ENCODE data around the gene HBE1.
"Not testable (repeated sequence)": the region's sequence is repeated elsewhere in the genome, so short reads cannot be mapped to it uniquely, and the experiment has no call there.

Gene HBE1

GRCh38 chr11:5253440-5253839 lies 16.3 kb downstream of the HBE1 start:
- not testable (repeated sequence) for DNase-seq (ENCODE audit: low read depth in 2 of 2)

DNA sequence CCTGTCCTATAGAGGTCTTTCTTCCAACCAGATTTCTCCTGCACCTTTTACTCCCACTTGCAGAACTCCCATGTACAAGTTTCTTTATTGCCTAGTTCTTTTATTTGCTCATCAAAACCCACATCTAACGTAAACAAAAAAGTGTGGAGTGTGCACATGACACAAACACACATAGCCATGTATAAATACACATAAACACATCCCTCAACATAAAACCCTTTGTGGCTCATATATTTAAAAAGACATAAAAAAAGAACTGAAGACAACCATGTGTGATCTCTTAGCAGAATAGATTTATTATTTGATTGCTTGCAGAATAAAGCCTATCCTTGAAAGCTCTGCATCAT lies 16.9 kb downstream of the HBE1 start:
- no peak for DNase-seq (ENCODE audit: low read depth in 2 of 2)

DNA sequence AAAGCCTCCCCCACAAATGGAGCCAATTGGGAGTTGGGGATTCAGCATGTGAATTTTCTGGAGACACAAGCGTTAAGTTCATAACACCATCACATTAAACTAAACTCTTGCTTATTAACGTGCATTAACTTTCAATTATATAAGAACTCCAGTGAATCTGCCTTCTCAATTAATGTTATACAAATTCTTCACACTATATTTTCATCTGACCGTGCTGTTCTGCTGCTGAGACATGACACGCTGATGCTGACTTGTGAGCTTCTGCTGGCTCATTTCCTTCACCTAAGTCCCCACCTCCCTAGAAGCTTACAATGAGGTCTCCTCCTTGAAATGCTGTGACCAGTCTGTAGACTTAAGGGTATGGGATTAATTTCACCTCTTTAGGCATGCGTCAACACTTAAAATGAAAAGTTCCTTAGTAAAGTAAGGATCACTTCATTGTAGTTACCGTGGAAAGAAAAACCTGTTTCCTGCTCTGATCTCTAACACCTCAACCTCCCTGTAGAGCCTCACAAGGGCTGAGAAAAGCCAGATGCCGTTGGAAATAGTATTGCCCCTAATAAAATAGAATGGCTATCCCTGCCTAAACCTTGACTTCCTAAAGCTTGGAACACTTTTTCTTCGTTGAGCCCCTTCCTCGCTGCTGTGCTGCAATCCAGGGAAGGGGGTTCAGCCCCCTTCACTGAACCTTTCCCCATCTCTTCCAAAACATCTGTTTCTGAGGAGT lies 17.4 kb downstream of the HBE1 start:
- no peak for DNase-seq (ENCODE audit: low read depth in 2 of 2)

DNA sequence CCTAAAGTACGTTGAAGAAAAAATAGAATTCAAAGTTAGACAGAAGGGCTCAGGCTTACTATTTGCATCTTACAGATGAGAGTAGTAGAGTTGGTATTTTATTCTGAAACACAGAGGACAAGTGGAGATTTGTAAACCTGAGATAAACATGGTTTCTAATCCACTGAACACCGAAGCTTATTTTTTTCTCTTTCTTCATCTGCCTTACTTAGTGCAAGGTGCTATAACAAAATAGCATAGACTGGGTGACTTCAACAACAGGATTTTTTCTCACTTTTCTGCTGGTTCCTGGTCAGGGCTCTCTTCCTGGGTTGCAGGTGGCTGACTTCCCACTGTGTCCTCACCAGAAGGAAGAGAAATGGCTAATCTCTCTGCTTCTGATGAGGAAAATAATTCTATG lies 18.0 kb downstream of the HBE1 start:
- DNase-seq (ENCODE audit: low read depth in 2 of 2): no peak

DNA sequence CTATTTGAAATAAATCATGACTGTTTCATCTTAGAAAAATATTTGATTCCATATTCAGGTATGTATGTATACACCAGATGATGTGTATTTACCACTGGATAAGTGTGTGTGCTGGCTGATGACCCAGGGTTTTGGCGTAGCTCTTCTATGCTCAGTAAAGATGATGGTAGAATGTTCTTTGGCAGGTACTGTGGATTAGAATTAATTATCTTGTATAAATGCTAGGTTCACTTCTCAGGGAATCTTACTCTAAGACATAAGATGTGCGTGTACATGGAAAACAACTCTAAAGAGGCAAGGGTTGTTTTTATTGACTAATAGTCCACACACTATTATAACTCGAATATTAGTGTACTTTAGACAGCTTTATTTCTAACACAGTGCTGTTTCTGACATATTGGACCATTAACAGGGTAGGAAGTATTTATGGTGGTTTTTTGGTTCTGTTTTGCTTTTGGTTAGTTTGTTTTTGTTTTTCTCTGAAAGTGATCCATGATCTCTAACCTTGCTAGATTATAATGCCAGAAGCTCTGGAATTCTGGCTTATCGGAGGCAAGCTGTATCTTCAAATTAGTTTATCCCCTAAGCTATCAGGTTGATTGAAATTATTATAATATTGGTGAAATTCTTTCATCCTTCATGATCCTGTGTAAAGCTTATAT lies 19.1 kb downstream of the HBE1 start:
- no peak for DNase-seq (ENCODE audit: low read depth in 2 of 2)

DNA sequence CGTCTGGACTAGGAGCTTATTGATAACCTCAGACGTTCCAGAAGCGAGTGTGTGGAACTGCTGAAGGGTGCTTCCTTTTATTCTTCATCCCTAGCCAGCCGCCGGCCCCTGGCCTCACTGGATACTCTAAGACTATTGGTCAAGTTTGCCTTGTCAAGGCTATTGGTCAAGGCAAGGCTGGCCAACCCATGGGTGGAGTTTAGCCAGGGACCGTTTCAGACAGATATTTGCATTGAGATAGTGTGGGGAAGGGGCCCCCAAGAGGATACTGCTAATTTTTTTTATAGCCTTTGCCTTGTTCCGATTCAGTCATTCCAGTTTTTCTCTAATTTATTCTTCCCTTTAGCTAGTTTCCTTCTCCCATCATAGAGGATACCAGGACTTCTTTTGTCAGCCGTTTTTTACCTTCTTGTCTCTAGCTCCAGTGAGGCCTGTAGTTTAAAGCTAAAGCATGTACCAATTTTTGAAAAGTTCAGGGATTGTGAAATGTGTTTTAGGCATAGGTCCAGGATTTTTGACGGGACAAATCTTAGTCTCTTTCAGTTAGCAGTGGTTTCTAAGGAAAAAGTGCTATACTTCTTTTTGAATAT lies 19.8 kb downstream of the HBE1 start, which contains the start of gene HBG1:
Gene HBG1 (minus strand): TSS at position 51 of the 590 bp plus-strand sequence. CDS start 53 bp downstream, outside the sequence.
- not testable (repeated sequence) for DNase-seq (ENCODE audit: low read depth in 2 of 2)

DNA sequence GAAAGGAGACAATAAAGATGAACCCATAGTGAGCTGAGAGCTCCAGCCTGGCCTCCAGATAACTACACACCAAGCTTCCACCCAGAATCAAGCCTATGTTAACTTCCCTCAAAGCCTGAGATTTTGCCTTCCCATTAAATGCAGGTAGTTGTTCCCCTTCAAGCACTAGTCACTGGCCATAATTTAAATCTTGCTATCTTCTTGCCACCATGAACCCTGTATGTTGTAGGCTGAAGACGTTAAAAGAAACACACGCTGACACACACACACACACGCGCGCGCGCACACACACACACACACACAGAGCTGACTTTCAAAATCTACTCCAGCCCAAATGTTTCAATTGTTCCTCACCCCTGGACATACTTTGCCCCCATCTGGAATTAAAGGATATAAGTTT lies 21.2 kb downstream of the HBE1 start:
- not testable (repeated sequence) for DNase-seq (ENCODE audit: low read depth in 2 of 2)

DNA sequence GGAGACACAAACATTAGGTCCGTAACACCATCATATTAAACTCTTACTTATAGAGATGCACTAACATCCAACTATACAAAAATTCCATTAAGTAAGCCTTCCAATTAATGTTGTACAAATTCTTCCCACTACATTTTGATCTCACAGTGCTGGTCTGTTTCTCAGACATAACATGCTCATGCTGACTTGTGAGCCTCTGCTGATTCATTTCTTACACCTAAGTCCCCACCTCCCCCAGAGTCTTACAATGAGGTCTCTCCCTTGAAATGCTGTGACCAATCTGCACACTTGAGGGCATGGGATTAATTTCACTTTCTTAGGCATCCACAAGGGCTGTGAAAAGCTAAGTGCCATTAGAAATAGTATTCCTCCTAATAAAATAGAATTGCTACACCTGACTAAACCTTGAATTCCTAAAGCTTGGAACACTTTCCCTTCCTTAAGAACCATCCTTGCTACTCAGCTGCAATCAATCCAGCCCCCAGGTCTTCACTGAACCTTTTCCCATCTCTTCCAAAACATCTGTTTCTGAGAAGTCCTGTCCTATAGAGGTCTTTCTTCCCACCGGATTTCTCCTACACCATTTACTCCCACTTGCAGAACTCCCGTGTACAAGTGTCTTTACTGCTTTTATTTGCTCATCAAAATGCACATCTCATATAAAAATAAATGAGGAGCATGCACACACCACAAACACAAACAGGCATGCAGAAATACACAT lies 22.1 kb downstream of the HBE1 start:
- DNase-seq (ENCODE audit: low read depth in 2 of 2): no peak

DNA sequence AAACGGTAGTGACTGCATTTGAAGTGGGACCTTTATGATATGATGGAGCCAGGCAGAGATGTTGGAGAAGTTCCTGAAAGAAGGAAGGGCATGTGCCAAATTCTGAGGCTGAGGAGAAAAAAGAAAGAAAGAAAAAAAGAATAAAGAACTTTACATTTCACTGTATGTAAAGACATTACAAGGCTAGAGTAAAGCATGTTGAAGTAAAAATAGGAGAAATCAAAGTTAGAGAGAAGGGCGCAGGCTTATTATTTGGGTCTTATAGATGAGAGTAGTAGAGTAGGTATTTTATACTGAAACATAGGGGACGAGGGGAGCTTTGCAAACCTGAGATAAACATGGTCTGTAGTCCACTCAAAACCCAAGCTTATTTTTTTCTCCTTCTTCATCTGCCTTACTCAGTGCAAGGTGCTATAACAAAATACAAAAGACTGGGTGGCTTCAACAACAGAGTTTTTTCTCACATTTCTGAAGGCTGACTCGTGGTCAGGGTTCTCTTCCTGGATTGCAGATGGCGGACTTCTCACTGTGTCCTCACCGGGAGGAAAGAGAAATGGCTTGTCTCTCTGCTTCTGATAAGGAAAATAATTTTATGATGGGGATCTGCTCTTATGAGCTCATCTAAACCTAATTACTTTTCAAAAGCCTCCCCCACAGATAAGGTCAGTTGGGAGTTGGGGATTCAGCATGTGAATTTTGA lies 22.8 kb downstream of the HBE1 start:
- DNase-seq (ENCODE audit: low read depth in 2 of 2): no peak

DNA sequence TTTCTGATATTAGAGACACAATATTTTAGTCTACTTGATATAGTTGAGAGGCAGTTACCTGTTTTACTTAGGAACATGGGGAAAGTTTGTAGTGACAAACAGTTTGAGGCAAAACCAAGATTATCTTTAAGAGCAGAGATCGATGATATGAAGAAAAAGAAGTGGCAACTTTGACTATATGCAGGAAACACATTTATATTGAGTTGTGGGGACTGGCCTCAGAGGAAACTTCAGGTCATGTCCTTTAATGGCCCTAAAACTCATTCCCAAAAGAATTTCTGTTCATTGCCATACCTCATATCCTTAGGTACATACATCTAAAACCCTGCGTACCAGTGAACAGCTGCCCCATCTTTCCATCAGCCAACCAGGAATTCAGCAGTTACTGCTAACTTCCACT lies 24.6 kb downstream of the HBE1 start:
- DNase-seq (ENCODE audit: low read depth in 2 of 2): no peak

DNA sequence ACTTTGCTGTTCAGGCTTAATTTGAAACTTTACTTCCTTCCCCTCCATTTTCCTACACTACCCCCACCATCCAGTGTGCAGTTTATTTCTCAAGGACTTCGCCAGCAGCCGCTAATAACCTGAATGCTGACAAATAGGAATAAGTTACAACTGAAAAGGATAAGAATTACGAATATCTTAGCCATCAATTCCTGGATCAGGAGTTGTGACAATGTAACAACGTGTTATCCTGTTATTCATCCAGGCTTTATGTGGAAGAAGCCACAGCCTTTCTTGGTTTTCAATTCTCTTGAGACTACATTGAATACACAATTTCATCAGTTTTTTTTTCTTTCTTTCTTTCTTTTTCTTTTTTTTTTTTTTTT lies 25.9 kb downstream of the HBE1 start:
- DNase-seq (ENCODE audit: low read depth in 2 of 2): no peak

GRCh38 chr11:5242933-5243815 lies 26.6 kb downstream of the HBE1 start:
- no peak for DNase-seq (ENCODE audit: low read depth in 2 of 2)

DNA sequence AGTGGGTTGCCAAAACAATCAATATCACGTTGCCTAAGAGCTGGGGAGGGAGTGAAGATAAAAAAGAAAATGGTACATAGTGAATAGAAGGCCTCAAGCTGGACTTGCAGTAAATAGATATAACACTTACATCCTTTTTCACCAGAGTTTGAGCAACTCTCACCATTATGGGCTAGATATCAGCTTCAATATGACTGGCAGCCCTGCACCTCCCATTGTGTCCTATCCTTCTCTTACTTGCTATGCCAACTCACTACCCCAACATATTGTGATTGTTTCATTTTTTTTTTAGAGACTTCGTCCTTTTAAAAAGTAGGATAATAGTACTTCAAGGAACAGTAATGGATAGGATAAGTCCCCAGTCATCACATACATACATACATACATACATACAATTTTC lies 27.5 kb downstream of the HBE1 start:
- no peak for DNase-seq (ENCODE audit: low read depth in 2 of 2)

- no peak for DNase-seq (ENCODE audit: low read depth in 2 of 2)
Measured at GRCh38 chr11:5241458-5241857, 28.3 kb downstream of the HBE1 start.

DNA sequence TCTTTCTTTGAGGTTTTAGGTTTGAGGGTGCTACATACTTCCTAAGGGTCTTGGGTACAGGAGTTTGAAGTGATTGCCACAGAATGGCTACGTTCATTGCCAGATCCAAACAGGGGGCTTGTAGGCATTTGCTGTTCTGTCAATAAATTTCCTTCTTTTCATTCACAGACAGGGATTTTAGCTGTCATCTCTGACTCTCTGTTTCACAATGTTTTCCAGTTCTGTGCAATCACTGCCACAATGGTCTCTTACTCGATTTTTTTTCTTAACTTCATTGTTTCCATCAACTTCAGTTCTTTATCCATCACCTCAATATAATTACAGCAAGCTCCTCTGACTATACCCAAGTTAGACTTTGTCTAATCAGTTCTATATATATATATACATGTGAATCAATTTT lies 29.3 kb downstream of the HBE1 start:
- no peak for DNase-seq (ENCODE audit: low read depth in 2 of 2)

DNA sequence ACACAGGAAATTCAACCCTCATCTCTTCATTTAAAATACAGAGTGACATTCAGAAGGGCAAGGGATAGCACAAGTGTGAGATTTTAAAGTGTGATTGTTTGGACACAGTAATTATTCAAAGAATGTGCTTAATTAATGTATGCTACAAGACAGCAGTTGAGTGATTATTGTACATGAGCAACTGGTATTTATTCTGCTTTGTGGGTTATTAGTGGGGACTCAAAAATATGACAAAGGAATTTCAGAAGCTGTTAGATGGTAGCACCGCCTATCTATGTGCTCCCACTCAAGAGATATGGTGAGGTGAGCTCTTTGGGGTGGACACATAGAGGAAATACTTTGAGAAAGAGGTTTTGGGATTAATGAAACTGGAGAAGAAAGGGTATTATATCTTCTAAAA lies 29.7 kb downstream of the HBE1 start:
- DNase-seq (ENCODE audit: low read depth in 2 of 2): no peak

- DNase-seq (ENCODE audit: low read depth in 2 of 2): no peak
Measured at GRCh38 chr11:5239046-5239445, 30.7 kb downstream of the HBE1 start.

GRCh38 chr11:5238486-5238885 lies 31.3 kb downstream of the HBE1 start:
- DNase-seq (ENCODE audit: low read depth in 2 of 2): no peak

DNA sequence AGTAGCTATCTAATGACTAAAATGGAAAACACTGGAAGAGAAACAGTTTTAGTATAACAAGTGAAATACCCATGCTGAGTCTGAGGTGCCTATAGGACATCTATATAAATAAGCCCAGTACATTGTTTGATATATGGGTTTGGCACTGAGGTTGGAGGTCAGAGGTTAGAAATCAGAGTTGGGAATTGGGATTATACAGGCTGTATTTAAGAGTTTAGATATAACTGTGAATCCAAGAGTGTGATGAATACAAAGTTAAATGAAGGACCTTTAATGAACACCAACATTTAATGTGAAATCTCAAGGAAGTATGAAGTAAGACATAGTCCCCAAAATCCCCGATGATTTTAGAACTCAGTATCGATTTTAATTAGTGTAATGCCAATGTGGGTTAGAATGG lies 32.3 kb downstream of the HBE1 start:
- no peak for DNase-seq (ENCODE audit: low read depth in 2 of 2)

GRCh38 chr11:5235364-5236095 lies 34.2 kb downstream of the HBE1 start:
- no peak for DNase-seq (ENCODE audit: low read depth in 2 of 2)
